ENCODE measurements around the gene GATAD1. TPM values are rescaled to one million over a fixed set of nuclear protein-coding genes. Genes with fewer than 3 reads are reported as not detected.
A peak's percentile ranks its signal among the peaks of the same experiment; 100 is the strongest.

The GATAD1 gene
- total and polyA plus RNA-seq, 10 of the 15 experiments (the other 5 are each of a cell fraction or from before 2014, with no cell fraction given): 5.5 to 45.2 (median 14.2) TPM

- in situ Hi-C loops (cut with MboI): no loop called here
- Histone ChIP-seq H3K9ac (ENCODE audit: control insufficient read depth, insufficient read depth, low read length) (no peak overlapping the region), H3K4me1 (ENCODE audit: control insufficient read depth, insufficient read depth, low read length) (no peaks in the 10 kb centered on the region), H4K20me1 (ENCODE audit: control insufficient read depth, insufficient read depth) (no peaks in the 10 kb centered on the region), H3K4me2 (ENCODE audit: control insufficient read depth, insufficient read depth) (no peak overlapping the region), H3K36me3 (ENCODE audit: control insufficient read depth in 2 of 2, insufficient read depth in 2 of 2, low read length in 1 of 2) (no peaks in the 10 kb centered on the region), H3K9me3 (replicated peaks; ENCODE audit: control insufficient read depth, insufficient read depth, low read length) (no peaks in the 10 kb centered on the region), H3K27ac (ENCODE audit: control insufficient read depth, insufficient read depth) (no peak overlapping the region), H3K4me3 (no peak overlapping the region), H3K79me2 (ENCODE audit: control insufficient read depth, insufficient read depth, low read length) (no peaks in the 10 kb centered on the region), H3K27me3 (replicated peaks in 1 of 2; ENCODE audit: control insufficient read depth in 2 of 2, insufficient read depth in 2 of 2, low read length in 1 of 2) (no peaks in the 10 kb centered on the region), H2AFZ (ENCODE audit: control insufficient read depth, low read depth, low read length) (no peak overlapping the region)
- 92% methylated on average over 6 of the region's 6 CpGs for WGBS (ENCODE audit: insufficient coverage, insufficient replicate concordance, low lambda C conversion rate, missing lambda C conversion rate)
- CTCF ChIA-PET: interaction anchor here (1.1 to 1.2 kb wide), 2 partner anchors 20 to 225 kb away, joined by 3 read pairs; partner anchors contain the start of gene LRRD1
- SMC1A ChIA-PET (ENCODE audit: uncharacterized antibody, unreplicated experiment): interaction anchor here (1.3 kb wide), 1 partner anchor 31 kb away, joined by 3 read pairs; no protein-coding TSS in a partner anchor
- no peak for DNase-seq (ENCODE audit: low read depth, low spot score)
- no TSS peak for BruUV-seq (replicated peaks)
- RAD21 ChIA-PET (ENCODE audit: unreplicated experiment): no interaction called here
- intact Hi-C loops (cut with micrococcal nuclease; ENCODE audit: unreplicated experiment): no loop called here
- POLR2A ChIA-PET: no interaction called here
- peak; percentile 37 for ATAC-seq
- TF ChIP-seq RUNX3 (IDR thresholded peaks at IDR 0.05; ENCODE audit: low read length) (0 out of 2 replicates have a peak, but pooled peaks have one; percentile 5), SUZ12 (IDR thresholded peaks at IDR 0.05; ENCODE audit: unreplicated experiment) (no peak), RAD21 (IDR thresholded peaks at IDR 0.05; ENCODE audit: insufficient read depth, low read depth, low read length) (peak; percentile 34; the same call in 1 of the 2 replicates)
- FAIRE-seq: no peak
Measured at GRCh38 chr7:92404170-92404614, 43.1 kb upstream of the GATAD1 start.

DNA sequence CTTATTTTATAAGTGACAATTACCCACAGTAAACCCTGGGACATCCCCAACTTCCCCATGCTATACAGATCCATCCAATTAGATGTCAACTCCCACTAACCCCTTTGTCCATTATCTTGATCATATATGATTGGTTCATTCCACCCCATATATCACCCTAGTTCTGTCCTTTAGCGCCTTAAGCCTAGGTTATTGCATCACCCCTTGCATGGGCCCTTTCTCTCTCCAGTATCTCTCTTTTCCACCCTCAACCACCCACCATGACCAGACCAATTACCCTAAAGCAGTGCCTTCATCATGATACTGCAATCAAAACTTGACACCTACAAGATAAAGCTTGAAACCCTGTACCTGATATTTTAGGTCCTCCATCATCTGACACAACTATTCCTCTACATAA is 37.9 kb upstream of the GATAD1 start:
- no peak overlapping the region for H3K4me2 ChIP-seq (ENCODE audit: control insufficient read depth, insufficient read depth)
- no peak for TF ChIP-seq CEBPB (IDR thresholded peaks at IDR 0.05; ENCODE audit: borderline replicate concordance in 1 of 2, low read depth in 2 of 2, low read length in 2 of 2)
- no peak for TF ChIP-seq PAX8 (IDR thresholded peaks at IDR 0.05)
- no peak for TF ChIP-seq CBX5 (IDR thresholded peaks at IDR 0.05; ENCODE audit: low read depth)
- TF ChIP-seq BCLAF1 (IDR thresholded peaks at IDR 0.05): no peak
- TF ChIP-seq GABPA (IDR thresholded peaks at IDR 0.05; ENCODE audit: low read depth): no peak
- TF ChIP-seq MXI1 (IDR thresholded peaks at IDR 0.05; ENCODE audit: low read depth, low read length): no peak
- no peak for TF ChIP-seq RCOR1 (conservative IDR thresholded peaks at IDR 0.05; ENCODE audit: low read depth, low read length)
- TF ChIP-seq ELK1 (IDR thresholded peaks at IDR 0.05; ENCODE audit: low read depth, low read length): no peak
- TF ChIP-seq FOXK2 (IDR thresholded peaks at IDR 0.05): no peak

More for the DNA sequence above, 37.9 kb upstream of the GATAD1 start:
- no peaks in the 10 kb centered on the region for H3K9me3 ChIP-seq (replicated peaks; ENCODE audit: control insufficient read depth, insufficient read depth, low read length)
- ChIA-PET SMC1A (ENCODE audit: uncharacterized antibody, unreplicated experiment) (interaction anchor here (0.8 kb wide), 1 partner anchor 9 kb away, joined by 3 read pairs; no protein-coding TSS in a partner anchor), RAD21 (ENCODE audit: unreplicated experiment) (no interaction called here), CTCF (no interaction called here), POLR2A (no interaction called here)
- no peak for ATAC-seq
- no peak overlapping the region for H3K4me3 ChIP-seq
- no peak for DNase-seq (ENCODE audit: low read depth, low spot score)
- H3K4me1 ChIP-seq (ENCODE audit: control insufficient read depth, insufficient read depth, low read length): no peaks in the 10 kb centered on the region
- 100% methylated on average over 1 of the region's 1 CpG for WGBS (ENCODE audit: insufficient coverage, insufficient replicate concordance, low lambda C conversion rate, missing lambda C conversion rate)
- H3K27me3 ChIP-seq (replicated peaks in 1 of 2; ENCODE audit: control insufficient read depth in 2 of 2, insufficient read depth in 2 of 2, low read length in 1 of 2): no peaks in the 10 kb centered on the region
- in situ Hi-C loops (cut with MboI): no loop called here
- no peaks in the 10 kb centered on the region for H4K20me1 ChIP-seq (ENCODE audit: control insufficient read depth, insufficient read depth)
- H3K79me2 ChIP-seq (ENCODE audit: control insufficient read depth, insufficient read depth, low read length): no peaks in the 10 kb centered on the region
- no TSS peak for BruUV-seq (replicated peaks)
- intact Hi-C loops (cut with micrococcal nuclease; ENCODE audit: unreplicated experiment): no loop called here
- no peak overlapping the region for H2AFZ ChIP-seq (ENCODE audit: control insufficient read depth, low read depth, low read length)
- no peaks in the 10 kb centered on the region for H3K36me3 ChIP-seq (ENCODE audit: control insufficient read depth in 2 of 2, insufficient read depth in 2 of 2, low read length in 1 of 2)
- no peak overlapping the region for H3K9ac ChIP-seq (ENCODE audit: control insufficient read depth, insufficient read depth, low read length)
- no peak overlapping the region for H3K27ac ChIP-seq (ENCODE audit: control insufficient read depth, insufficient read depth)
- FAIRE-seq: no peak

Data from GM12878 (cell line).